GM23338 (cell line): ENCODE results near the gene ARAF. TPM values are rescaled to one million over a fixed set of nuclear protein-coding genes. Genes with fewer than 3 reads are reported as not detected.

Experiments
- ATAC-seq: fragments of 200-7000 bp; cut with Tn5 transposase; 3 replicates; pipeline ENCODE4 v1.9.1; 2020
- DNase-seq: peaks from one replicate; pipeline ENCODE4 v3.0.0-alpha.2; 2015; ENCODE audit warnings: low spot score
- H2AFZ ChIP-seq: fragments of 200-600 bp; sonication (generic); 2 replicates; pipeline ENCODE4 v1.8.0; 2016; ENCODE audit warnings: antibody characterized with exemption, mild to moderate bottlenecking, moderate library complexity
- H3F3A ChIP-seq: fragments of 200-600 bp; sonication (generic); replicated peaks from 2 replicates; pipeline ENCODE4 v1.8.0; 2017; ENCODE audit warnings: antibody characterized with exemption, mixed run types, low read depth
- H3K27ac ChIP-seq: fragments of 200-600 bp; sonication (generic); 2 replicates; pipeline ENCODE4 v1.6.1; 2016; ENCODE audit warnings: low read depth
- H3K27me3 ChIP-seq: fragments of 200-600 bp; sonication (generic); 2 replicates; pipeline ENCODE4 v1.8.0; 2016; ENCODE audit warnings: mild to moderate bottlenecking, mixed run types, moderate library complexity; ENCODE audit not compliant: insufficient read depth
- H3K36me3 ChIP-seq: fragments of 200-600 bp; sonication (generic); 2 replicates; pipeline ENCODE4 v1.8.0; 2016; ENCODE audit warnings: mild to moderate bottlenecking; ENCODE audit not compliant: insufficient read depth
- H3K4me1 ChIP-seq: fragments of 200-600 bp; sonication (generic); 2 replicates; pipeline ENCODE4 v1.8.0; 2016; ENCODE audit warnings: mild to moderate bottlenecking, moderate library complexity; ENCODE audit not compliant: insufficient read depth
- H3K4me2 ChIP-seq: fragments of 200-600 bp; sonication (generic); 2 replicates; pipeline ENCODE4 v1.7.1; 2017; ENCODE audit warnings: mixed run types
- H3K4me3 ChIP-seq: fragments of 200-600 bp; sonication (generic); 2 replicates; pipeline ENCODE4 v1.6.1; 2016; ENCODE audit warnings: mixed run types
- H3K79me2 ChIP-seq: fragments of 200-600 bp; sonication (generic); replicated peaks from 2 replicates; pipeline ENCODE4 v1.8.0; 2017; ENCODE audit warnings: mild to moderate bottlenecking; ENCODE audit not compliant: insufficient read depth
- H3K9me2 ChIP-seq: fragments of 200-600 bp; sonication (generic); 2 replicates; pipeline ENCODE4 v1.8.0; 2017; ENCODE audit not compliant: insufficient read depth
- H4K20me1 ChIP-seq: fragments of 200-600 bp; sonication (generic); replicated peaks from 2 replicates; pipeline ENCODE4 v1.8.0; 2017; ENCODE audit warnings: mild to moderate bottlenecking; ENCODE audit not compliant: insufficient read depth
- H3K27ac Mint-ChIP-seq: 2 replicates; pipeline ENCODE4 v1.8.0; 2020; ENCODE audit warnings: inconsistent platforms, mild to moderate bottlenecking, moderate library complexity, mixed read lengths
- H3K27me3 Mint-ChIP-seq: 3 replicates; pipeline ENCODE4 v1.8.0; 2022; ENCODE audit warnings: low read depth, mild to moderate bottlenecking, moderate library complexity, mixed read lengths, inconsistent platforms; ENCODE audit not compliant: insufficient read depth, poor library complexity
- H3K36me3 Mint-ChIP-seq: 3 replicates; pipeline ENCODE4 v1.8.0; 2021; ENCODE audit warnings: low read depth, mild to moderate bottlenecking, inconsistent platforms, moderate library complexity, mixed read lengths
- H3K4me1 Mint-ChIP-seq: 3 replicates; pipeline ENCODE4 v1.8.0; 2020; ENCODE audit warnings: mild to moderate bottlenecking, inconsistent platforms, mixed read lengths
- H3K4me3 Mint-ChIP-seq: 3 replicates; pipeline ENCODE4 v1.8.0; 2021; ENCODE audit warnings: moderate library complexity, mild to moderate bottlenecking, inconsistent platforms, mixed read lengths
- H3K9me3 Mint-ChIP-seq: 3 replicates; pipeline ENCODE4 v1.8.0; 2020; ENCODE audit warnings: moderate library complexity, mild to moderate bottlenecking, inconsistent platforms, mixed read lengths
- ETS1 ChIP-seq: IDR thresholded peaks from 2 replicates; pipeline ENCODE4 v1.6.1; 2016; ENCODE audit warnings: antibody characterized with exemption
- EZH2 ChIP-seq: fragments of 200-600 bp; sonication (generic); IDR thresholded peaks from one replicate; pipeline ENCODE4 v1.8.0; 2017; ENCODE audit warnings: antibody characterized with exemption, mild to moderate bottlenecking, low read depth; ENCODE audit not compliant: unreplicated experiment
- NANOG ChIP-seq: IDR thresholded peaks from 2 replicates; pipeline ENCODE4 v1.6.1; 2016; ENCODE audit warnings: antibody characterized with exemption, borderline replicate concordance
- POLR2AphosphoS5 ChIP-seq: IDR thresholded peaks from 2 replicates; pipeline ENCODE4 v1.6.1; 2016; ENCODE audit warnings: antibody characterized with exemption, low read depth
- STAT1 ChIP-seq: IDR thresholded peaks from one replicate; pipeline ENCODE4 v1.6.1; 2016; ENCODE audit warnings: antibody characterized with exemption; ENCODE audit not compliant: unreplicated experiment
- ZNF114 ChIP-seq: fragments of 250-450 bp; sonication (Bioruptor Pico); IDR thresholded peaks from 2 replicates; pipeline ENCODE4 v1.5.0; 2020; ENCODE audit warnings: mild to moderate bottlenecking, moderate library complexity
- ZNF462 ChIP-seq: fragments of 250-450 bp; sonication (Bioruptor Pico); IDR thresholded peaks from 2 replicates; pipeline ENCODE4 v1.5.0; 2020; ENCODE audit warnings: mild to moderate bottlenecking, moderate library complexity
- polyA plus RNA-seq: library from polyadenylated mRNA; unstranded; fragments of >200 nt; fragmentation: Nextera tagmentation; extraction: Ambion mirVana; gene quantifications from 2 replicates; pipeline ENCODE4 v1.2.1, GENCODE V29; 2016
- total RNA-seq: library from RNA; depleted of rRNA; stranded (reverse); fragments of >200 nt; shearing (Covaris generic); gene quantifications from 2 replicates; pipeline ENCODE4 v1.2.3, GENCODE V29; 2014
- TF ChIP-seq, protein P1 (sequence below), 2 experiments: fragments of 200-600 bp in 1 of 2; sonication (generic) in 1 of 2; conservative IDR thresholded peaks; 2 replicates each; pipeline versions ENCODE4 v1.5.1 to v1.6.1; 2016 to 2017; ENCODE audit warnings: antibody characterized with exemption in 2 of 2, low read depth in 2 of 2, mild to moderate bottlenecking in 2 of 2, moderate library complexity in 1 of 2

Gene ARAF
- total and polyA plus RNA-seq, 2 experiments from 2014 or later: 28.2 to 43.9 TPM

DNA sequence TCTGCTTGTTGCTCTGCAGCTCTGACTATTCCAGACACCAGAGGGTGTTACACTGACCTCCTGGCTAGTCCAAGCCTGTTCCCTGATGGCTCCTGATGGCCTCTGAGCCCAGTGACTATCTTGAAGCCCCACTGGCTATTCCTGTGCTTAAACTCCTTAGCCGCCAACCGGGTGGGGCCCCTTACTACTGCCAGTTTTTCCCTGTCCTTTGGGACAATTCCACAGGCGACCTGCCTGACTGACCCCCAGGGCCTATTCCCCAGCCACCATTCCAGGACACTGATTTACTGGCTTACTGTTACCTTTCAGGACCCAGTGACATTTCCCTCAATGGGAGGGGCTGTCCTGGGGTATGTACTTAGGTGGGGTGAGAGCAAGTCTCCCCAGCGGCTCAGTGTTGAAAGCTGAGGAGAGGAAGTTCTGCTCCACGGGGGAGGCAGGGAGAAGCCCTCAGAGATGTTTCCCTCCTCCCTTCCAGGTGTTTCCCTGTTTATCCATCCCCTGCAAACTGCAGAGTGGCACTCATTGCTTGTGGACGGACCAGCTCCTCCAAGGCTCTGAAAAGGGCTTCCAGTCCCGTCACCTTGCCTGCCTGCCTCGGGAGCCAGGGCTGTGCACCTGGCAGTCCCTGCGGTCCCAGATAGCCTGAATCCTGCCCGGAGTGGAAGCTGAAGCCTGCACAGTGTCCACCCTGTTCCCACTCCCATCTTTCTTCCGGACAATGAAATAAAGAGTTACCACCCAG is 25.2 kb downstream of the ARAF start:
- peaks cover 5% of the 10 kb centered on the region; the same call in 1 of the 3 replicates for H3K36me3 Mint-ChIP-seq
- no peaks in the 10 kb centered on the region for H3K27me3 ChIP-seq
- TF ChIP-seq, protein P1, sequence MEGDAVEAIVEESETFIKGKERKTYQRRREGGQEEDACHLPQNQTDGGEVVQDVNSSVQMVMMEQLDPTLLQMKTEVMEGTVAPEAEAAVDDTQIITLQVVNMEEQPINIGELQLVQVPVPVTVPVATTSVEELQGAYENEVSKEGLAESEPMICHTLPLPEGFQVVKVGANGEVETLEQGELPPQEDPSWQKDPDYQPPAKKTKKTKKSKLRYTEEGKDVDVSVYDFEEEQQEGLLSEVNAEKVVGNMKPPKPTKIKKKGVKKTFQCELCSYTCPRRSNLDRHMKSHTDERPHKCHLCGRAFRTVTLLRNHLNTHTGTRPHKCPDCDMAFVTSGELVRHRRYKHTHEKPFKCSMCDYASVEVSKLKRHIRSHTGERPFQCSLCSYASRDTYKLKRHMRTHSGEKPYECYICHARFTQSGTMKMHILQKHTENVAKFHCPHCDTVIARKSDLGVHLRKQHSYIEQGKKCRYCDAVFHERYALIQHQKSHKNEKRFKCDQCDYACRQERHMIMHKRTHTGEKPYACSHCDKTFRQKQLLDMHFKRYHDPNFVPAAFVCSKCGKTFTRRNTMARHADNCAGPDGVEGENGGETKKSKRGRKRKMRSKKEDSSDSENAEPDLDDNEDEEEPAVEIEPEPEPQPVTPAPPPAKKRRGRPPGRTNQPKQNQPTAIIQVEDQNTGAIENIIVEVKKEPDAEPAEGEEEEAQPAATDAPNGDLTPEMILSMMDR (conservative IDR thresholded peaks at IDR 0.05; ENCODE audit: low read depth in 2 of 2): peak in 1 of 2 experiments; percentile 25; a peak in 1 of 4 replicates
- no peak for TF ChIP-seq EZH2
- no peak overlapping the region for H3K4me3 ChIP-seq
- H3K9me2 ChIP-seq: no peaks in the 10 kb centered on the region
- H3K4me3 Mint-ChIP-seq: no peak overlapping the region; the same call in 2 of the 3 replicates
- no peak for ATAC-seq
- H3K79me2 ChIP-seq: no peaks in the 10 kb centered on the region
- peak overlapping the region; percentile 78; the same call in 1 of the 2 replicates for H3K27ac Mint-ChIP-seq
- DNase-seq: no peak
- peaks cover 20% of the 10 kb centered on the region for H3K4me1 Mint-ChIP-seq
- H4K20me1 ChIP-seq: no peaks in the 10 kb centered on the region
- H3K4me2 ChIP-seq: no peak overlapping the region
- no peak overlapping the region for H2AFZ ChIP-seq
- no peaks in the 10 kb centered on the region for H3F3A ChIP-seq
- H3K36me3 ChIP-seq: no peaks in the 10 kb centered on the region
- peaks cover 16% of the 10 kb centered on the region for H3K27me3 Mint-ChIP-seq
- 0 out of 2 replicates have a peak, but pooled peaks cover 4% of the 10 kb centered on the region for H3K4me1 ChIP-seq
- H3K9me3 Mint-ChIP-seq: no peaks in the 10 kb centered on the region
- H3K27ac ChIP-seq: no peak overlapping the region

- peaks cover 5% of the 10 kb centered on the region; the same call in 1 of the 3 replicates for H3K36me3 Mint-ChIP-seq
- no peak overlapping the region for H2AFZ ChIP-seq
- H3K27ac ChIP-seq: no peak overlapping the region
- no peaks in the 10 kb centered on the region for H3F3A ChIP-seq
- peaks cover 12% of the 10 kb centered on the region for H3K4me1 Mint-ChIP-seq
- no peaks in the 10 kb centered on the region for H4K20me1 ChIP-seq
- H3K4me1 ChIP-seq: no peaks in the 10 kb centered on the region
- TF ChIP-seq EZH2 (no peak), NANOG (no peak), ETS1 (no peak), STAT1 (no peak), ZNF114 (no peak), ZNF462 (CRISPR knock-in tag) (no peak), POLR2AphosphoS5 (no peak)
- no peaks in the 10 kb centered on the region for H3K27me3 ChIP-seq
- no peak overlapping the region for H3K4me2 ChIP-seq
- H3K36me3 ChIP-seq: no peaks in the 10 kb centered on the region
- peaks cover 14% of the 10 kb centered on the region for H3K27me3 Mint-ChIP-seq
- H3K9me3 Mint-ChIP-seq: no peaks in the 10 kb centered on the region
- no peak overlapping the region for H3K27ac Mint-ChIP-seq
- no peaks in the 10 kb centered on the region for H3K9me2 ChIP-seq
- no peak for ATAC-seq
- H3K4me3 ChIP-seq: no peak overlapping the region
- DNase-seq: no peak
- no peak overlapping the region for H3K4me3 Mint-ChIP-seq
- no peaks in the 10 kb centered on the region for H3K79me2 ChIP-seq
Observed at GRCh38 chrX:47587091-47587891, 26.3 kb downstream of the ARAF start.
